Sigmoid colon (tissue), 7 donors: ENCODE data around the gene ADGRA3. TPM values are rescaled to one million over a fixed set of nuclear protein-coding genes. Genes with fewer than 3 reads are reported as not detected.

Experiments used
- DNase-seq: peaks from one replicate; pipeline ENCODE4 v3.0.0-alpha.2; 2019
- H3K27ac ChIP-seq, 4 donors: fragments of 200-600 bp; sonication (generic); one replicate each; pipeline ENCODE4 v1.5.1; 2016 to 2019; ENCODE audit warnings: mild to moderate bottlenecking in 1 of 4
- H3K27me3 ChIP-seq, 3 donors: fragments of 200-600 bp; sonication (generic); one replicate each; pipeline ENCODE4 v1.5.1; 2019; ENCODE audit warnings: mild to moderate bottlenecking in 1 of 3
- H3K36me3 ChIP-seq, 4 donors: fragments of 200-600 bp; sonication (generic); one replicate each; pipeline ENCODE4 v1.5.1; 2016 to 2019
- H3K4me1 ChIP-seq, 4 donors: fragments of 200-600 bp; sonication (generic); one replicate each; pipeline ENCODE4 v1.5.1; 2017 to 2019
- H3K4me3 ChIP-seq, 4 donors: fragments of 200-600 bp; sonication (generic); one replicate each; pipeline ENCODE4 v1.5.1; 2017 to 2019; ENCODE audit warnings: mild to moderate bottlenecking in 2 of 4, moderate library complexity in 1 of 4
- H3K9me3 ChIP-seq, 4 donors: fragments of 200-600 bp in 3 of 4; sonication (generic) in 3 of 4; one replicate each; pipeline versions ENCODE4 v1.5.1 to v1.6.1; 2013 to 2019
- EP300 ChIP-seq, 4 donors: sonication (generic); formaldehyde crosslinking; IDR thresholded peaks; one replicate each; pipeline ENCODE4 v1.6.1; 2017; ENCODE audit warnings: antibody characterized with exemption in 4 of 4
- POLR2A ChIP-seq, 2 donors: fragments of 450-650 bp; IDR thresholded peaks; one replicate each; pipeline ENCODE4 v1.6.1; 2016; ENCODE audit warnings: antibody characterized with exemption in 2 of 2, mild to moderate bottlenecking in 2 of 2, moderate library complexity in 2 of 2
- POLR2AphosphoS5 ChIP-seq, 4 donors: sonication (generic); formaldehyde crosslinking; IDR thresholded peaks; one replicate each; pipeline ENCODE4 v1.6.1; 2017; ENCODE audit warnings: antibody characterized with exemption in 4 of 4
- WGBS, 2 donors: extraction: QIAGEN DNeasy Blood & Tissue Kit; methylation state at CpG; one replicate each; pipeline ENCODE4 v1.1.7; 2013; 5-methylcytosine and 5-hydroxymethylcytosine counted together
- intact Hi-C: fragments of 100-400 bp; cut with DNase I; formaldehyde crosslinking; loops from one replicate; pipeline ENCODE4 v1.15.1; 2023
- polyA plus RNA-seq, 3 donors: library from polyadenylated mRNA; stranded (reverse); fragments of 200-250 nt; gene quantifications; one replicate each; pipeline ENCODE4 v1.2.3, GENCODE V29; 2013
- total RNA-seq, 4 donors: library from RNA; depleted of rRNA; stranded (reverse); fragments of >200 nt; gene quantifications; one replicate each; pipeline ENCODE4 v1.1.0, GENCODE V29; 2016
- TF ChIP-seq, protein P1 (sequence below), 4 experiments: fragments of 450-650 bp in 3 of 4; fragments of 200-600 bp in 1 of 4; IDR thresholded peaks; one replicate each; pipeline ENCODE4 v1.5.1; 2016 to 2019; ENCODE audit warnings: antibody characterized with exemption in 4 of 4, mild to moderate bottlenecking in 3 of 4, moderate library complexity in 2 of 4
- donor health status: healthy with polysubstance abuse.
- donor health status: Bipolar disorder and iron deficiency.
- donor health status: healthy.

The ADGRA3 gene
- total and polyA plus RNA-seq, 7 donors, result 4.4 to 86.1 (median 51.6) TPM

DNA sequence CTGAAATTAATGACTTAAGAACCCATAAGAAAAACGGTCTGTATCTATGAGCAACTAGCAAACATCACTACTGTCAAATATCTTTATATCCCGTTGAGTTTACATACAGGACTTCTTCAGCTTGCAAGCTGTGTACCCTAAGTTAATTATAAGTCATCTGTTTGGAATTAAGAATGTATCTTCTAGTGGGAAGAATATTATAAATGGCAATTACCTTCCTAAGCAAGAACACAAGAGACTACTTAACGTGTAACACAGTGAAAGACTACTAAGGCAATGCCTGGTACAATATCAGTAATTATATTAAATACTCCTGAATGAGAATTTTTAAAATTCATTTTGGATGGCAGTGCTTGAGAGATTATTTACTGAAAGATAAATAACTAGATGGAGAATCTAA lies 58.5 kb downstream of the ADGRA3 start:
- H3K4me3 ChIP-seq, result no peak overlapping the region
- no peak overlapping the region for H3K27ac ChIP-seq
- 58 to 75% methylated on average over 3 of the region's 3 CpGs for WGBS, 2 donors
- peaks cover 0 to 3% (median 0%) of the 10 kb centered on the region in 4 donors for H3K4me1 ChIP-seq
- H3K9me3 ChIP-seq, result no peaks in the 10 kb centered on the region
- no peaks in the 10 kb centered on the region for H3K36me3 ChIP-seq
- no peak for DNase-seq
- H3K27me3 ChIP-seq, result no peaks in the 10 kb centered on the region
- no peak for TF ChIP-seq POLR2AphosphoS5 (IDR thresholded peaks at IDR 0.05)
- TF ChIP-seq, protein P1, sequence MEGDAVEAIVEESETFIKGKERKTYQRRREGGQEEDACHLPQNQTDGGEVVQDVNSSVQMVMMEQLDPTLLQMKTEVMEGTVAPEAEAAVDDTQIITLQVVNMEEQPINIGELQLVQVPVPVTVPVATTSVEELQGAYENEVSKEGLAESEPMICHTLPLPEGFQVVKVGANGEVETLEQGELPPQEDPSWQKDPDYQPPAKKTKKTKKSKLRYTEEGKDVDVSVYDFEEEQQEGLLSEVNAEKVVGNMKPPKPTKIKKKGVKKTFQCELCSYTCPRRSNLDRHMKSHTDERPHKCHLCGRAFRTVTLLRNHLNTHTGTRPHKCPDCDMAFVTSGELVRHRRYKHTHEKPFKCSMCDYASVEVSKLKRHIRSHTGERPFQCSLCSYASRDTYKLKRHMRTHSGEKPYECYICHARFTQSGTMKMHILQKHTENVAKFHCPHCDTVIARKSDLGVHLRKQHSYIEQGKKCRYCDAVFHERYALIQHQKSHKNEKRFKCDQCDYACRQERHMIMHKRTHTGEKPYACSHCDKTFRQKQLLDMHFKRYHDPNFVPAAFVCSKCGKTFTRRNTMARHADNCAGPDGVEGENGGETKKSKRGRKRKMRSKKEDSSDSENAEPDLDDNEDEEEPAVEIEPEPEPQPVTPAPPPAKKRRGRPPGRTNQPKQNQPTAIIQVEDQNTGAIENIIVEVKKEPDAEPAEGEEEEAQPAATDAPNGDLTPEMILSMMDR (IDR thresholded peaks at IDR 0.05), result no peak
- TF ChIP-seq POLR2A (IDR thresholded peaks at IDR 0.05), result no peak
- intact Hi-C loops, result no loop called here

DNA sequence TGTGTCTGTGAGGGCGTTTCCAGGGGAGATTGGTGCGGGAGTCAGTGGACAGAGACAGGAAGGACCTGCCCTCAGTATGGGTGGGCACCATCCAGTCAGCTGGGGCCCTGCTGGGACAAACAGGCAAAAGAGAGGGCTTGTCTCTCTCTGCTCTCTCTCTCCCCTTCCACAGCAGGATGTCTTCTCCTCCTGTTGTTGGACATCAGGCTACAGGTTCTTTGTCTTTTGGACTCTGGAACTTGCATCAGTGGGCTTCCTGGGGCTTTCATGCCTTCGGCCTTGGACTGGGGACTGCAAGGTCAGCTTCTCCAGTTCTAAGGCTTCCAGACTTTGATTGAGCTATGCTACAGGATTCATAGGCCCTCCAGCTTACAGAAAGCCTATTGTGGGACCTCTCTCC lies 59.6 kb downstream of the ADGRA3 start:
- intact Hi-C loops, result no loop called here
- H3K4me3 ChIP-seq, result no peak overlapping the region
- H3K4me1 ChIP-seq, result peaks cover 0 to 3% (median 0%) of the 10 kb centered on the region in 4 donors
- TF ChIP-seq POLR2AphosphoS5 (IDR thresholded peaks at IDR 0.05) (no peak), POLR2A (IDR thresholded peaks at IDR 0.05) (no peak), EP300 (IDR thresholded peaks at IDR 0.05) (no peak)
- TF ChIP-seq, protein P1 (IDR thresholded peaks at IDR 0.05), result no peak
- H3K36me3 ChIP-seq, result no peaks in the 10 kb centered on the region
- H3K27me3 ChIP-seq, result no peaks in the 10 kb centered on the region
- no peaks in the 10 kb centered on the region for H3K9me3 ChIP-seq
- 69 to 83% methylated on average over 3 of the region's 3 CpGs for WGBS, 2 donors
- no peak overlapping the region for H3K27ac ChIP-seq
- no peak for DNase-seq

DNA sequence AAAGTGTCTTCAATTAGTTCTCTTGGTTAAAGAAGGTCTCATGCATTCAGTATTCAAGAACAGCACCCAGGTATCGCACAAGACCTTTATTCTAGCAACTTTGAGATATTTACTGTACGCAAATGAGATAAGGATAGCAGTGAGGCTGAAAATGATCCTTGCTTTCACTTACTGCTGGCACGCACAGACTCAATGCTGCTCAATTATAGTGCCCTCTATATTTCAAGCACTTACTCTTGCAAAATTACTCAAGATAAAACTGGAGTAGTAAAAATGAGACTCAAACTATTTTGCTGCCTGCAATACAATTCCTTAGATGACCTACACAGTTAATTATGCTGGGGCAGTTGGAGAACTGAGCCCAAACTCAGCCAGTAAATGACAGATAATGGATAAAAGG lies 60.9 kb downstream of the ADGRA3 start:
- H3K27ac ChIP-seq, result no peak overlapping the region
- no peaks in the 10 kb centered on the region for H3K27me3 ChIP-seq
- no peak overlapping the region for H3K4me3 ChIP-seq
- DNase-seq, result no peak
- TF ChIP-seq, protein P1 (IDR thresholded peaks at IDR 0.05), result no peak
- TF ChIP-seq EP300 (IDR thresholded peaks at IDR 0.05), result no peak
- no peak for TF ChIP-seq POLR2AphosphoS5 (IDR thresholded peaks at IDR 0.05)
- no peak for TF ChIP-seq POLR2A (IDR thresholded peaks at IDR 0.05)
- H3K4me1 ChIP-seq, result peaks cover 0 to 3% (median 0%) of the 10 kb centered on the region in 4 donors
- no peaks in the 10 kb centered on the region for H3K36me3 ChIP-seq
- H3K9me3 ChIP-seq, result no peaks in the 10 kb centered on the region
- 40 to 74% methylated on average over 3 of the region's 3 CpGs for WGBS, 2 donors
- intact Hi-C loops, result no loop called here

DNA sequence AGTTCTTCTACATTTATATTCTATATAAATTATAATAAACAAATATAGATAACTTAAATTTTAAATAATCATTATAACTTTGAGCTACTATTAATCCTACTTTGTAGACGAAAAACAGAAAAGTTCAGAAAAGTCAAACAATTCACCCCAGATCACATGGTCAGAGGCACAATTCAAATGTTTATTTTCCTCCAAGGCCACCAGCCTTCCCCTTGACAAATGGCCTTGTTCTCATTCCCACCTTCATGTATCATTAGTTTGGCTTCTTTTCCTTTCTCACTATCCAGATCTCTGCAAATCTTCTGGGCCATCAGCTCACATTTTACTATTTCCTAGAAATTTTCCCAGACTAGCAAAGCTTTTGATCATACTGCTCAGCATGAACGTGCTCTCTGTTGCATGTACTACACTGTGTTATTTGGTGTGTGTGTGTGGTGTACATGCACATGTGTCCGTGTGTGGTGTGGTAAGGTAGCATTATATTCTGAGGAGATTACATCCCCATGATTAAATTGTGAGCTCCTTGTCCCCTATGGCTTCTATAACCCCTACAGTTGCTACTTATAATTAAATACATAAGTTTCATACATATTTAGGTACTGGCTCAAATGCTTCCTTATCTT lies 61.5 kb downstream of the ADGRA3 start:
- 87 to 89% methylated on average over 3 of the region's 3 CpGs for WGBS, 2 donors
- intact Hi-C loops, result no loop called here

More for the DNA sequence above, 61.5 kb downstream of the ADGRA3 start:
- Histone ChIP-seq H3K4me1 (peaks cover 0 to 3% (median 0%) of the 10 kb centered on the region in 4 donors), H3K4me3 (no peak overlapping the region), H3K27me3 (no peaks in the 10 kb centered on the region), H3K27ac (no peak overlapping the region), H3K36me3 (no peaks in the 10 kb centered on the region), H3K9me3 (no peaks in the 10 kb centered on the region)
- no peak for DNase-seq
- TF ChIP-seq, protein P1 (IDR thresholded peaks at IDR 0.05), result no peak
- TF ChIP-seq EP300 (IDR thresholded peaks at IDR 0.05) (no peak), POLR2A (IDR thresholded peaks at IDR 0.05) (no peak), POLR2AphosphoS5 (IDR thresholded peaks at IDR 0.05) (no peak)
